ENCODE measurements around the gene DDX5. TPM values are rescaled to one million over a fixed set of nuclear protein-coding genes. Genes with fewer than 3 reads are reported as not detected.

Gene DDX5
- total RNA-seq: 300 and 476 TPM in 2 replicates
- 504 TPM for polyA plus RNA-seq (2012)

GRCh38 chr17:64506201-64506575, at the start of gene DDX5:
DDX5 (minus strand) TSS chr17:64506289; CDS start chr17:64506119, 170 bp downstream.
- DNase-seq (ENCODE audit: low read depth): peak; percentile 96

DNA sequence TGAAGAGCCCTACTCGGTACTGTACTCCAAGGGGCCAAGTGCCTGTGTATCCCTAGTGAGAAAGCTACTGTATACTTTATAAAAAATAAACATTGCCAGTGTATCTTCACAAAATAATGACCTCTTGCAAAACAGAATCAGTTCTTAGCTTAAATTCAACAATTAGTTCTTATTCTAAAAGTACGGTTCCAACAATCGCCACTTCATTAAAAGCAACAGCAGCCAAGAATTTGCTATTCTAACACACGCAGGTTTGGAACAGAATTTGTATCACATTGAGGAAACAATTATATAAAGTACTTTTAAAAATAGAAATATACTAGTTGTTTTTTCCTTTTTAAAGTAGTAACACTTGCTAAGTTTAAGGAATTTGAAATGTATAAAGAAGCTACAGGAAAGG, 49.2 kb upstream of the DDX5 start:
- no peak for DNase-seq (ENCODE audit: low read depth)

DNA sequence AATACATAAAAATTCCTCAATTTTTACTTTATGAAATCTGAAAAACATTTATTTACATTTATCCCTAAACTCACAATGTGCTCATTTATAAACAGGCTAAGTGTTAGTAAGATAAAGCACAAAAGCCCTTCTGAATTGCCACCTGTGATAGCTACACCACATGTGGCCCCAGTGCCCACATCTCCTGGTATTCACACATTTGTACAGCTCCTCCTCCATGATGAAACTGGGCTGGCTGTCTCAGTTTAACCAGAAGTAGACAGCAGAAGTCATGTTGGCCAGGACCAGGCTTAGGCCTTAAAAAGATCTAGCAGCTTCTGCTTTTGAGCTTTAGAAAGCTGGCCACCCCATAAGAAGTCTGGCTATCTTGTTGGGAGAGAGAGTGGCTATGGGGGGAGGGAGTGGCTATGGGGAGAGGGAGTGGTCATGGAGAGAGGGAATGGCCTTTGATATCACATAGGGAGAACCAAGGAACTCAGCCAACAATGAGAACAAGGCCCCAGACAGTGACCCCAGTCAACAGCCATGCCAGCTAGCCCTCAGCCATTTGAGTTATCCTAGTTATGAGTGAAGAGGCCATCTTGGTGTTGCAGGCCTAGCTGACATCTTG, 48.0 kb upstream of the DDX5 start:
- DNase-seq (ENCODE audit: low read depth): peak; percentile 61

DNA sequence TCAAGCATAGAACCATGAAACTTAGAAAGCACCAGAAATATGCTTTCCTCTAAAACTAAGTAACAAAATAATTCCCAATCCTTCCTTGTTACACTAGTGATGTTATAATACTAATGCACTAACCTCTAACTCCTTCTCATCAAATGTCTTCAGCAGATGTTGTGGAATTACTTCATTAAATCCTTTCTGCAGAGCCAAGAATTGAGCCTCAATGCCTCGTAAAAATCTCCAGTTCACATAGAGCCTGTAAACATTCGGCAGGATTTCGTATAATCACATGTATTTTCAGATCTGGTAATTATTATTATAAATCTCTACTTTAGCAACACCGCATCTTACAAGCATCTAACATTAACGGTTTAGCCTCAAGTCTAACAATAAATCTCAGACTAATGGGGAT, 45.4 kb upstream of the DDX5 start:
- no peak for DNase-seq (ENCODE audit: low read depth)

GRCh38 chr17:64547319-64547718, 41.2 kb upstream of the DDX5 start:
- DNase-seq (ENCODE audit: low read depth): no peak

GRCh38 chr17:64546716-64547115, 40.6 kb upstream of the DDX5 start:
- no peak for DNase-seq (ENCODE audit: low read depth)

- DNase-seq (ENCODE audit: low read depth): no peak
These were observed 38.7 kb upstream of the DDX5 start for GRCh38 chr17:64544742-64545141.

DNA sequence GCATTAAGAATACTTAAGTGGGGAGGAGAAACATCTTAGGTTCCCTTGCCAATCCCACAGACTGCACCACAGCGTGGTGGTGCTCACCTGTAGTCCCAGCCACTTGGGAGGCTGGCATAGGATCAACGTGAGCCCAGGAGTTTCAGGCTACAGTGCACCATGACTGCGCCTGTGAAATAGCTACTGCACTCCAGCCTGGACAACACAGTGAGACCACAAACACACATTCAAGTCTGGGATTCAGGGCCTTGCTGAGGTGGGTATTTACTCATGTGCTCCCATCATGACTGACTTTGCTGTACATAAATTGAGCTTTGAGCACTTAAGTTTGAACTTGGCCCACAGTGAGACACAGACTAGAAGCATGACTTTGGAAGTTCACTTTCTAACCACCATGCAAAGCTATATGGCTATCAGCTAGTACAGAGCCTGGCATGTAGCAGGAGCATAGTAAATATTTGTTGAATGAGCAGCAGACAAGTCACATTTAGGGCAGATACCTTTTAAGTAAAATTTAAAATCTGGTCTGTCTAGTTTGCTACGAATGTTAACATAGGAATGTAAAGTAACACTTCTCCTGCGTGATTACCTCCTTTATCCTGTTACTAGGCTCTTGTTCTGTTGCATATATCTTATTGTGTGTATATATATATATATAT, 34.2 kb upstream of the DDX5 start:
- no peak for DNase-seq (ENCODE audit: low read depth)

GRCh38 chr17:64538508-64539130, 32.5 kb upstream of the DDX5 start:
- DNase-seq (ENCODE audit: low read depth): no peak

DNA sequence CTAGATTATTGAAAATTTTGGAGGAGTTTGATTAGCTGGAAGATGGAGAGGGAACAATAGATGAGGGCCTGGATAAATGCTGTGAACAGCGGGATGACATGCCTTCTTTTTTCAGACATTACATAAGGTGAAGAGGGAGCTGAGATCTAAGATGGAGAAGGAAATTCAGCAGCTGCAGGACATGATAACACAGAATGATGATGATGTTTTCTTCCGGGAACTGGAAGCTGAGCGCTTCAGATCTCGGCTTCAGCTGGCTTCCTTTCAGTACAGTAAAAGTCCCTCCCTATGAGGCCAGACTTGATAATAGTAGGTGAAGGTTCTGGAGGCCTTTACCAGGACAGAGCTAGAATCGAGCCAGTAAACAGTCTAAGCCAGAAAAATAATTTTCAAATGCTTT, 31.4 kb upstream of the DDX5 start:
- DNase-seq (ENCODE audit: low read depth): peak; percentile 5

DNA sequence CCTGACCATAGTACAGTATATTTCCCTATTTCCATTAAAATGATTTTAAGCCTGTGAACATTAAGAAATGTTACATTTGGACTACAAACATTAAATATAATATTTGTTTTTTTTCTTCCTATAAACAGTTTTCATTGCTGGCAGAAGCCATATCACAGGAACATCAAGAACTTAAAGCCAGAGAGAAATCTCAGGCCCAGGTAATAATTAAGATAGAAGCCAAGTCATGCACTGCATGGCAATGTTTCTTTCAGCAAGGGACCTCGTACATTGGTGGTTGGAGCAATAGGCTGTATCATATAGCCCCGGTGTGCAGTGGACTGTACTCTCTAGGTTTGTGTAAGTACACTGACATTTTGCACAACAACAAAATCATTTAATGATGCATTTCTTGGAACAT, 30.8 kb upstream of the DDX5 start:
- DNase-seq (ENCODE audit: low read depth): no peak

GRCh38 chr17:64535357-64535756, 29.3 kb upstream of the DDX5 start:
- DNase-seq (ENCODE audit: low read depth): no peak

- DNase-seq (ENCODE audit: low read depth): peak; percentile 9
These were observed 28.1 kb upstream of the DDX5 start for GRCh38 chr17:64534187-64534586.

DNA sequence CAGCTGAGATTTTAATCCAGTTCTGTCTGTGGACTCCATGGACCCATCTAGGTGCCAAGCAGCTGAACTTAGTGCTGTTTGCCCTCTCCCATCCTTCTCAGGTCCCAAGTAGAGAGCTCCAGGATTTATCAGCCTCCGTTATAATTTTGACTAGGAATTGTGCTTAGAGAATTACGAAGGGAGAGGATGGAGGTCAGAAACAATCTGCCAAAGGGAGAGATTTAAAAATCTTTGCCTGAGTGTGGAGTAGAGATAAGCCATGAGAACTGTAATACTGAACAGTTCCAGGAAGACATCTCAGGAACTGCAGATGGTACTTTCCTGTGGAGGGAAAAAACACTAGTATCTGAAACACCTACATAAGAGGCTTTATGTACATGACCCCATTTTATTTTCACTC, 27.7 kb upstream of the DDX5 start:
- no peak for DNase-seq (ENCODE audit: low read depth)

GRCh38 chr17:64532409-64532808, 26.3 kb upstream of the DDX5 start:
- DNase-seq (ENCODE audit: low read depth): no peak

GRCh38 chr17:64531955-64532371, 25.9 kb upstream of the DDX5 start:
- DNase-seq (ENCODE audit: low read depth): peak; percentile 58

DNA sequence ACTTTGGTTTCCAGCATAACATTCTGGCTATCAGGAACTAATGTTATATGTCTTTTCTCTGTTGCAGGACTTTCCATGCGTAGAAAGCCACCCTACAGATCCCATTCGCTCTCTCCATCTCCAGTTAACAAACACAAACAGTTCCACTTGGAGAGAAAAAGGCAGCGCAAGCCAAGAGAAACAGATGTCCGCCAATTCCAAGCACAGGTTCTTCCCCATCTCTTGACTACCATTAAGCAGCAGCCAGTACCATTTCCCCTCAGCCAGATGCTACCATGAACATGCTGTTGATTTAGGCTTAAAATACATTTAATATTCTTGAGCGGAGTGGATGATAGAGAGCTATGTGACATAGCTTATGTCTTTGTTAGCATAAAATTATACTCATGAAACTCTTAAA, 23.1 kb upstream of the DDX5 start:
- no peak for DNase-seq (ENCODE audit: low read depth)

DNA sequence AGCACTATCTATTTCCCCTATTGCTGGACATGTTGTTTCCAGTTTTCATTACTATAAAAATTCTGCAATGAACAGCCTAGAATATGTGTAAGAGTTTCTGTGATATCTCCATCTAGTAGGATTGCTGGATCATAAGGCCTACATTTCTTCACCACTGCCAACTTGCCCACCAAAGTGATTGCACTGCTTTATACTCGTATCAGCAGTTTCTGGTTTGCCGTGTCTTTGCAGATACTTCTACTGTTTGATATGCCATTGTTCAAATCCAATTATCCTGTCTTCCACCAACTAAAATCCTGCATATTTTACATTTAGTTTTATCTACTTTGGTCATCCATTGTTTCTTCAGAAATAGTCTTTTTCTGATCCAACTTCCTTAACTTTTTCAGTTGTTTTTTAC, 21.8 kb upstream of the DDX5 start:
- DNase-seq (ENCODE audit: low read depth): no peak

GRCh38 chr17:64520359-64520758, 14.3 kb upstream of the DDX5 start:
- no peak for DNase-seq (ENCODE audit: low read depth)

DNA sequence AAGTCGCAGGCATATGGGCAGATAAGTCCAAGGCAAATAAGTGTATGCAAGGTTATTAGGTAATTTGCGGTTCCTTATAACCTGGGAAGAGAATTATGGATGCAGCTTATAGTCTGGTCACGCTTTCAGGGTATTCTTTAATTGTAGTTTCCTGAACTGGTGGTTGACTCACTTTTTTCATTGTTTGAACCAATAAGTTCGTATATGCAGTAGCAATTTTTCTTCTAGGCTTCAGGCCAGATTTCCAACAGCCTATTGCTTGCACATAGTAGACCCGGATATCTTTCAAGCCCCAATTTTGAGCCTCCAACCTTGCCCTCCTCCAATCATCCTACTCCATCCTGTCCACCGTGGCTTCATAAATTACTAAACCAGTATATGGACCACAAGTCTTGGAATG, 13.5 kb upstream of the DDX5 start:
- DNase-seq (ENCODE audit: low read depth): no peak

DNA sequence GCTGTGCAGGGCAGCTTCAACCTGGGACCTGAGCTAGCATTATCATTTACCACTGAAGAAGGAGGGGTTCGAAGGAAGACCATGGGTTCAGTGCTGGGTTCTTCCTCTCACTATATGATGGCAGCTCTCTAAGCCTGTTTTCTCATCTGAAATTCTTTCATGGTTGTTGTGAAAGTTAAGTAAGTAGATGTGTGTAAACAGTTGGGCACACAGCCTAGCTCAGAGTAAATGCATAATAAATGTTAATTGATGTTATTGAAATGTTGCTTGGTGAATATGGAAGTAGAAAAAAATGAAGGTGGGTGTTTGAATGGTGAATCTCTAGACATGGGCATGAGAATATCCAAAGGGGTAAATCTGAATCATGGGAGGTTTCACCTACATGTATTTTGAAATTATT, 9.7 kb upstream of the DDX5 start:
- no peak for DNase-seq (ENCODE audit: low read depth)

DNA sequence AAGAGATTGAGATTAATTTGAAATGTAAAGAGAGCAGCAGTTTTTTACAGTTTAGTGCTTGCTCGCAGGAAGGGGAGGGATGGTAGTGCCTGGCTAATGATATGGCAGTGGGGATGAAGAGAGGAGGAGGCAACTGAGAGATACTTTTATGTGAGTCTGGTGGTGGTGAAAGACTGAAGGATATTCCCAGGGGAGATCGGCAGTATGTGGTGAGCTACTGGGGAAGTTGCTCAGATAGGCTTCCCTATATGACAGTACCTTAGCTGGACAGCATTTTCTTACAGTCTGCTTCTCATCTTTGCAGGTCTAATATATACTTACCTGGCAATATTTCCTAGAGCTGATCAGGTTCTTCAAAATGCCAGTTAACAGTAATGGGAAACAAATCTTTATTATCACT, 9.3 kb upstream of the DDX5 start:
- no peak for DNase-seq (ENCODE audit: low read depth)

DNA sequence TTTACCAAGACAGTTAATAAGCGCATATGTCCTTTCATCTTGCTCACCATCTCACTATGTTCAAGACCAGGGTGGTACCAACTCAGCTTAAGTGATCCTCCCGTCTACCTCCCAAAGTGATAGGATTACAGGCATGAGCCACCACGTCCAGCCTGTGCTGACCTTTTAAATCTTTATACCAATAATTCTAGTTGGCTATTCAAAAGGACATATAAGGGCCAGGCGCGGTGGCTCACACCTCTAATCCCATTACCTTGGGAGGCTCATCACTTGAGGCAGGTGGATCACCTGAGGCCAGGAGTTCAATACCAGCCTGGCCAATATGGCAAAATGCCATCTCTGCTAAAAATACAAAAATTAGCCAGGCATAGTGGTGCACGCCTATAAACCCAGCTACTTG, 3.1 kb upstream of the DDX5 start:
- no peak for DNase-seq (ENCODE audit: low read depth)

Measured in myocyte (in vitro differentiated cells).